Stimulated activated naive CD8-positive, alpha-beta T cell treated with anti-CD3 and anti-CD28 coated beads, Interleukin-15, Interleukin-2, amounts not matched to agents 100 U/mL and 50 U/mL, for 24 hours (primary cell): Measurements from ENCODE around the gene TFAP2A.

ENCODE experiments used
- ATAC-seq: fragments of 150-1000 bp; cut with Tn5 transposase; one replicate; pipeline ENCODE4 v1.10.0; 2021
- DNase-seq: peaks from one replicate; pipeline ENCODE4 v3.0.0; 2021

The TFAP2A gene

DNA sequence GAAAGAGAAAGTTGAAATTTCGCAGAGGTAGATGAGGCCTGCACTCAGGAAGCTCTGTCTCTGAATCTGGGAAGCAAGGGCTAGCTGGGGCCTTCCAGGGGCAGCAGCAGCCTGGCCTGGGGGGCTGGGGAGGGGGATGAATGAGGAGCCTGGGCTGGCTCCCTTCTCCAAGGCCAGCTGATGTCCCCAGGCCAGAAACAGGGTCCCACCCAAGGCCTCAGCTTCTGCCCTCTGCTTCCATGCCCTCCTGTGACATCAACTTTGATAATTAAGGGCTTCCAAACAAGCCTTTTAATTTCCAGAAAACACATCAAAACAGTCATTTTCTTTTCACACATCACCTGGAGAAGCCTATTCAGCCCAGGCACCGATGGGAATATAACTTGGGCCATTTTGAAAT lies 15.4 kb downstream of the TFAP2A start:
- DNase-seq (no peak), ATAC-seq (no peak)

DNA sequence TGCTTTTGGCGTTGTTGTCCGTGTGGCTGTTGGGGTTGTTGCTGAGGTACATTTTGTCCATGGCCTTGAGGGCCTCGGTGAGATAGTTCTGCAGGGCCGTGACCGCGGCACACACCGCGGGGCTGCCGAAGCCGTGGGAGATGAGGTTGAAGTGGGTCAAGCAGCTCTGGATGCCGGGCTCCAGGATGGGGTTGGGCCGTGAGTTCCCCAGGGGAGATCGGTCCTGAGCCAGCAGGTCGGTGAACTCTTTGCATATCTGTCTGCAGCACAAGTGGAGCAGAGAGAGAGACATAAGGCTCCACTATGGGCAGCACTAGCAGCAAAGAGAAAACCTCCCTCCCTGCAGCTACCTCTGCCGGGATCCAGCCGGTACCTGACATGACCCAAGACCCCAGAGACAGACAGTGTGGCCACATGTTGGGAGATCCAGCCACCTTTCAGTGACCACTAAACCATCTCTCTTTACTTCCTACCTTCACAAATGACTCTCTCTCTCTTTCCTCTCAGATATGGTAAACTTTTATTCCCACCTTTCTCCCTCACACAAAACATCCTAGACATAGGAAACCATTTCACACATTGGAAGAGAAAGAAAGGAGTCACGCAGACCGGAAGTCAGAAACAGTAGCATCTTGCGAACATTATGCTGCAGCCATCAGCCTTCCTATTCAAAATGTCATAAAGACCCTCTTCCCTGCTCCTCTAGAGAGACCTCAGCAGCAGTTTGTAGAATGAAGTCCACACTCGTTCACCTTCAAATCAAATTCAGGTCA lies 16.2 kb downstream of the TFAP2A start:
- no peak for DNase-seq
- no peak for ATAC-seq

DNA sequence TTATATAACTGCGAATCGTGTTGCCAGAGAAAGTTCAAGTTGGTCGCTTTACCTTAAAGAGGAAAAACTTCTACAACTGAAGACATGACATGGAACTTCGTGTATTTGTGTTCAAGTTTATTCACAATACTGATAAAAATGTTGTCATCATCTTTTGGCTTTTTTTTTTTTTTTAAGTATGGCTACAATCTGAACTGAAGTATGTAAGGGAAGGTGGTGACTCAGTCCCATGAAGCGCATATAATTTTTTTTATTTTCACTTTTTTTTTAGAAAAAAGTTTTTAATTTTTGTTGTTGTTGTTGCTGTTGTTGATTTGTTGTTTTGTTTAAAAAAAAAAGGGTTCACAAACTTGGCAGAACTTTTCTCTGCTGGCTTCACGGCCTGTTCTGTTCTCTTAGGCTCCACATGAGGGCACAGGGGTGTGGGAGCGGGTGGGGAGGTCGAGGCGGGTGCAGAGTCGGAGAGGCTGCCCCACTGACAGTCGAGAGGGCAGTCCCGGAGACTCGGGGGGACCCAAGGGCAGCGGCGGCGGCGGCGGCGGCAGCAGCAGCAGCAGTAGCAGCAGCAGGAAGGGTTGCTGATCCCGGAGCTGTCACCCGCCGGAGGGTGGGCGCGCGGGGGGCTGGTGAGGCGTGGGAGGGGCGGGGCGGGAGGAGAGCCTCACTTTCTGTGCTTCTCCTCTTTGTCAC lies 17.0 kb downstream of the TFAP2A start:
- ATAC-seq, result no peak
- no peak for DNase-seq

DNA sequence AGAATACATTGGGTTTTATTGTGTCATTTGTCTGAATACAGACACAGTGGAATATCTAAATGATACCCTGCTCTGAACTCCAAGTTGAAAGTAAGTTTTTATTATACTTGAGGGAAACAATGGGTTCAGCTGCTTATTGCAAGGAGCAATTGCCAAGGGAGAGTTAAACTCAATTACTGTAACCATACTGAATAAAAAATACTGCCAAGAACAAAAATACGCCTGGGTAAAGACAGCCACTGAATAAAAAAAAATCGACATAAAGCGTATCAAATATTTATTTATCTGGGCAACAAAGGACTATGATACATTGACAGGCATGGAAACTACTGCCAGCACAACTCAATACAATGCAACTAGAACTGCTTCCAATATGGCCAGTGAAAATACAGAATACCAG lies 18.1 kb downstream of the TFAP2A start:
- DNase-seq, result no peak
- no peak for ATAC-seq

DNA sequence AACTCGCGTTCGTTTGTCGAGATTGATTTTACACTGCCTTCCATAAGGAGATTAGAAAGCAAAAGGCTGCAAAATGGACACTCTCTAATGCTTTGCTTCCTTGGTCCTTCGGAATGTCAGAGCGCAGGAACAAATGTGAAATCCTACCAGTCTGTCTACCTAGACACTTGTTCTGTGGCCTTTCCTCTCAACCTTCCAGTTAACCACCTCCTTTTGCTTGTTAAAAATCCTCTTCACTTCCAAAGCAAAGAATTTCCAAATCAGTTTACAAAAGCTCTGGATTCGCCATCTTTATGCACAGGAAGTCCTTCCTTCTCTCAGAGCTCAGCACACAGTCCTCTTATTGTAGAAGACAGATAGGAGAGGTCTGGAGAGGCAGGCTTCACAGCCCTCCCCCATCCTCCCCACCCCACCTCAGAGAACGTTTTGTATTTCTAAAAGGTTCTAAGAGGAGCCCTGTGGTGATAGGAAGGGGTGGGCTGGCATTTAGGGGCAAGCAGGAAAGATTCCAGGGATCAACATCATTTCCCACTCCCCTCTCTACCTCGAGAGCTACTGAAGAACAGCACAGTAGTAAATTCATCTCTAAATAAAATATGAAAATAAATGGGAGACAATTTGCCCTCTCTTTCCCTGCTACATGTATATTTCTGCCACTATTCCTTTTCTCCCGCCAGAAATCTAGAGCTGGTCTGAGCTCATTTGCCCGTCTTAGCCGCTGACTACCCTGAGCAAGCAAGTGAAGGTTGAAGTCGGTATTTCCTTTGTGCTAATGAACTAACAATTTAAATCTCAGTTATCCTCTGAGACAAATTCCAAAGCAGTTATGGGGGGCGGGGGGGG lies 18.9 kb downstream of the TFAP2A start:
- no peak for DNase-seq
- ATAC-seq, result no peak

DNA sequence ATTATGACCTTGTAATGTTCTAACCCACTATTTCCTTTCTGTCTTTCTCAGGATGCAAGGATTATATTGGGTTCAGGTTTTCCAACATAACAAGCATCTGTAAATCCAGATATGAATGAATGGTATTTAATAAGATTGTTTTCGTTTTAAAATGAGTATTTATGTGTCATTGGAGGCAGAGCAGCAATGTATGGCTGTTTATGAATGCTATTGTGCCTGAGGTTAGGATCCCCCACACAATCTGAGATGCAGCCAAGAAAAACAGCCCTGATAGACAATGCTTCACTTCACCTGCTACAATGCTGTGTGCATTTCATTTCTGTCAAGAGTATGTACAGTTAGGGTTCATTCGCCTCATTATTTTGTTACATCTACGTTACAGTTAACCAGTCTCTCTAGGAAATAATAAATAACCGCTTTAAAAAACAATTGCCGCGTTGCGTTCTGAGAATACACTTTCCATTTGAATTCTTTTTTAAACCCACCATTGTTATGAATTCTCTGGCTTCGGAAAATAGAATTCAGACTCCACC lies 19.6 kb downstream of the TFAP2A start:
- ATAC-seq (no peak), DNase-seq (no peak)

DNA sequence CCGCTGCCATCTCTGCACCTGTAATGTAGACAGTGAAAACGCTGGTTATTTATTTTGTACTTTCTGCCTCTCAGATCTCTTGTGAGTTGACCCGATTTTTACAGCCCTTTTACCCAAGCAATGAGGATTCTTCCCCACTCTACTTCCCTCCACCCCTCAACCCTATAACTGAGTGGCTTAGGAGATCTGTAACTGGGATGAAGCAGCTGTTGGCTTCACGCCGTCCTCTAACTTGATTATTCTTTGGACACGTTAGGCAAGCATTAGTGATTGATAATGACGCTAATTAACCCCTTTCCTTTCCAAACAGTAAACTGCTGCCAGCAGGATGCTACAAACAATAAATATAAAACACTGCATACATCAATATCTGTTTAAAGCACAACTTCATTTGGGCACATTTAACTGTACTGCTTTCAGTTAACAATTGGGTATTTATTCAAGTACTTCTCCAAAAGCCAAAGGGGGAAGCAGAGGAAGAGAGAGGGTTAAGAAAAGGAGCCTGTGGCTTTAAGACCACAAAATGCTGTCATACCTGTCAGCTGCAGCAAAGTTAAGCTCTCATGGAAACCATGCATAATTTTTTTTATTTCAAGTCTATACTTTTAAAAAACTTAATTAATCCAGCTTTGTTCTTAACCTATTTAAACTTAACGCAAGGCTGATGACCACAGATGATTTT lies 21.2 kb downstream of the TFAP2A start:
- no peak for DNase-seq
- no peak for ATAC-seq

DNA sequence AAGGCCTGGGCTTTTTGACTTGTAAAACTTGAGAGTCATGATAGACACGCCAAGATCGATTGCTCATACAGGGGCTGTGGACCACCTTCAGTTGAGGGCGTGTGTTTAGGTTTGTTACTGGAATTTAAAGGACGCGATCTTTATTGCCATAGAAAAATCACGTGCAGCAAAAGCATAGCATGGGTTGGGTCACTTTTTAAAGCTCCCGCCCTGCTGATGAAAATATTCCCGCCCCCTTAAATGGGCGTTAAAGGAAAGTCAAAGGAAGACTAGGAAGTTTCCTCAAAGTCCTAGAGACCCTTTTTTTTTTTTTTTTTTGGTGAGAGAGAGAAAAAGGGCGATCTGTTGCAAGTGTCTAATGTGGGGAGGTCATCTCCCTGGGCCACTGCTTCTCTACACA lies 23.1 kb downstream of the TFAP2A start:
- DNase-seq (no peak), ATAC-seq (no peak)

DNA sequence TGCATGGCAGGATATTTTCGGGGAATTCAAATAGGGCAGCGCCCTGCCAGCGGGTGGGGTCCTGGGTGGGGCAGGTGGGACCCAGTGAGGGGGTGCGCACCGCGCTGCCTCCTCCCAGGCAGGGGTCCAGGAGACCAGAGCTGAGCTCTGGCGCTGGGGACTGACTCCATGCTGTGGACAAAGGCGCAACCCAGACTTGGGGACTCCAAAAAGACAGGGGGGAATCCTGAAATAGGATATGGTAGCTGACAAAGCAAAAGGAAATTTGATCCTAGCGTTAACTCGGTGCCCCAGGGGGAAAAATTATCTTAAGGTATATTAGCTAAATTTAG lies 23.6 kb downstream of the TFAP2A start:
- no peak for DNase-seq
- ATAC-seq, result no peak

DNA sequence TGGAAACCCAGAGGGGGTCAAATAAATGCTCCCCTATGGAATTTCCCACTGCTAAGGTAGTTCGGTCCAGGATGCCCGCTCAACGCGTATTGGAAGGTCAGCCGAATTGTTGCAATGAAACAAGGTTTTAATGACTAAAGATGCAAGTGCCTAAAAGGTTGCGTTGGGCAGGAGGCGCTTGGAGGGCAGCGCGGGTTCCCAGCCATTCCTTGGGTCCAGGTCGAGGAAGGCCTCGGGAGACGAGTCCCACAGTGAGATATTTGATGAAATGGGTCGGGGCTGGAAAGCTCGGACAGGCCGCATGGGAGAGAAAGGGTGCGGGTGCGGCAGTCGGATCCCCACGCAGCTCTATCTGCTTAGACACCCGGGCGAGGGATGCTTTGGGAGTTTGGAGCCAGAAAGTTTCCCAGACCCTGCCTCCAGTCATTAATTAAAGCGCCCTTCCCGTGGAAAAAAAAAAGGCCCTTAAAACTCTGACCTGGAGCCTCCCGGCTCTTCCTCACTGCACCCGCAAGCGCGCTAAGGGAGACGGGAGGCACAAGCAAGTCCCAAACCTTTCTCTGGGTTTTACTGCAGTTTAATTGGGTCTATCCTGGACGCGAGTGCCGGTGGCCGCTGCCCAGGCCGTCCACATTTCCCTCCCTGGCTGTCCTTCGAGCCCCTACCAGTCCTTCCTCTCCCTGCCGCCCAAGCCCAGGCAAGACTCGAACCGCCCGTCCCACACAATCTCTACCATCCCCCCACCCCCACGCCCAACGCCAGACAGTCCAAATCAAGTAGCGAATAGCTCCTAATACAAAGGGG lies 24.2 kb downstream of the TFAP2A start:
- DNase-seq (no peak), ATAC-seq (no peak)

DNA sequence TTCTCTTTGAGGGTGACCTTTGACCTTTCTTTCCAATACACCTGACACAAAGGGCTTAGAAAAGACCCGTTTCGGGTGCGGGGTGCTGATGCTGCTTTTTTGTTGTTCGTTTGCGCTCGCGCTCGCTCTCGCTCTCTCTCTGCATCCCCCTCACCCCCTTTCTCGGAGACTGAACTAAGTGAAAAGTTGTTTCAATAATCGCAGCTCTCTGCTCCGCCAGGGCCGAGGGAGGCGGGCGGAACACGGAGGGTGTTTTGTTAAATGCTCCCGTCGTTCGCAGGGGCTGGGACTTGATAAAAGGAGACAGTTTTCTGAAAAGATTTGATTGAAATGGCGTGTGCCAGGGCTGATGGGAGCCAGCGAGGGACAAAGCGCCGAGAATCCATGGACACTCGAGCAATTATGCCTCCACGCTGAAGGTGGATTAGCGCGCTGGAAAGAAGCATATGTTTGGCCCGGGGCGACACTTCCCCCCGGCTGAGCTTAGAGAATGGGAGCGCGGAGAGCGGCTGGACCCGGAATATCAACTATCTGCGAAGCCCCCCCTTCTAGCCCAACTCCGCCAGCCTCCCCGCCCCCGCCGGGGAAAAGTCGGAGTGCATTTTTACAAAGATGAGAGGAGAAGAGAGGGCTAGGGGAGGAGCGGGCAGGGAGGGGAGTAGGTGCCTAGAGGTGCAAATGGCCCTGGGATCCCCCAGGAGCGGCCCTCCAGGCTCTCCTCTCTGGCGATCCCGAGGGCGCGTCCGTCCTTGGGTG lies 25.0 kb downstream of the TFAP2A start:
- no peak for DNase-seq
- no peak for ATAC-seq

DNA sequence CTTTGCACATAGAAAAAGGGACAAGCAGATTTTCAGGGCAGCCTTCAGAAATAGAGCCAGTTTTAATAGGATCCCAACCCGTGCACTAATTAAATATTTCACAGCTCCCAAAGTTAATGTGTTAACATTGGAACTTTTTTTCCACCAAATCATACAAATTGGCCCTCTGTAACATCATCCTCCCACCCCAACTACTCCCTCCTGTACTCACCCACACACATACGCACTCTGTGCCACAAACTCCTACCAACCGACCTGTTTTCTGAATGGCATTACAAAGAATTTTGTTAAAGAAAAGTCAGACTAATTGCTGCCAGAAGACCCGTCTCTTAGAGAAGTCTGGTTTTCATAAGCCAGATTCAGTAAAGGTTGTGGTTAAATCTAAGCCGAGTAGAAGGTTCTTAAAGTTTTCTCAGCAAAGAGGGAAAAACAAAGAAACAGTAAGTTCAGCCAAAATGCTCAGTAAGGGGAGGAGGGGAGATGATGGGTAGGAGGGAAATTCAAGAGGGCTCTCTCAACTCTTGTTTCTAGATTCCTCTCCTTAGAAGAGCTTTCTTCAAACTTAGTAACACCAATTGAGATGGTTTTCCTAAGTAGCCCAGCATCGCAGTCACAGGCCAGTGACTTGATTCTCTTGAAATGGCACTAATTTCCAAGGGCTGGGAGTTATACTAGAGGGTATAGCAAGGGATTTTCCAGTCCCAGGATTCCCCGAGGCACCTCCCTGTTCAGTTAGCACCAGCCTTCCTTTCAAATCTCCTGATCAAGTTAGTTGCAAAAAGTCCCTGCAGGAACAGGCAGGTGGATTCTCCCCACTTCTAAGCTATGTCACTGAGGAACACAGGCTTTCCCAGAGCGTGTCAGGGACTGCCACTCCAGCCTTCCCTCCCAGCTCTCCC lies 27.9 kb downstream of the TFAP2A start:
- DNase-seq (no peak), ATAC-seq (no peak)

DNA sequence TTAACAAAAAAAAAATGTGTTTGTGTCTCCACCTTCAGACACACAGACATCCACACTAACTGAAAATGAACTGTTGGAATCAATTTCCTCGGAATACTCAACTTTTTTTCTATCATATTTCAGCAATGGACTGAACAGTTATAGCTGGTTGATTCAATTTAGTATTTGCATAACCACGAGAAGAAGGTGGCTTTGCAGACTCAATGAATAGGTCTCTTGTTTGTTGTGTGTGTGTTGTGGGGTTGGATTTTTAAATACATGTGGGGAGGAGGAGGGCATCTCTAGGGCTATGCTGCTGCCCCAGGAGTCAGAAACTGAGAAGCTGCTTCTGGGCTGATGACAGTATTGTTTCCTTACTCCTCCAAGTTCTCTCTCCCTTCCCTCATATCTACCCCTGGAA lies 28.7 kb downstream of the TFAP2A start:
- no peak for ATAC-seq
- DNase-seq, result no peak

DNA sequence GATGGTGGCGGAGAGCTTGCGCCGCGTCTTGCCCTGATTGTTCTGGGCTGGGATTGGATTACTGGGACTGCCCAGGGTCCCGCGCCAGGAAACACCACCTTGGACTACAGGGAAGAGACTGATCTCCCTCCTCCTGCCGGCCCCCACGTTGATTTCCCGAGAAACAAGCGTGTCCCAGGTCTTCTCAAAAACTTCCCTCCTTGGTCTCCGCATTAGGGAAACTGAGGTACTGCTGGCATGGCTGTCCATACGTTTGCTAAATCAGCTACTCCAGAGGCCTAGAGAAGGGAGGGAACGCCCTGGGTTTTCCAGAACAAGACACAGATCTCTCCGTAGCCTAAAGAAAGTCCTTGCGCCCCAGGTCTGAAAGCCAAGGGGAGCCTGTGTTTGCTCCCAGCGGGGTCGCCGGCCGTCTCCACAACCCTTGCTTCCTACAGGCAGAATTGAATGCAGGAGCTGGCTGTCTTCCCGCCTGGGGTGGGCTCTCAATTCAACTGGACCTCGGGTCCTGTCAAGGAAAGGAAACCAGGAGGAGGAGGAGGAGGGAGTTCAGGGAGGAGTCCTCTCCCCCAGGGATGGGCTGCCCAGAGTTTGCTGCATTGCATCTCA lies 29.2 kb downstream of the TFAP2A start:
- ATAC-seq (no peak), DNase-seq (no peak)

DNA sequence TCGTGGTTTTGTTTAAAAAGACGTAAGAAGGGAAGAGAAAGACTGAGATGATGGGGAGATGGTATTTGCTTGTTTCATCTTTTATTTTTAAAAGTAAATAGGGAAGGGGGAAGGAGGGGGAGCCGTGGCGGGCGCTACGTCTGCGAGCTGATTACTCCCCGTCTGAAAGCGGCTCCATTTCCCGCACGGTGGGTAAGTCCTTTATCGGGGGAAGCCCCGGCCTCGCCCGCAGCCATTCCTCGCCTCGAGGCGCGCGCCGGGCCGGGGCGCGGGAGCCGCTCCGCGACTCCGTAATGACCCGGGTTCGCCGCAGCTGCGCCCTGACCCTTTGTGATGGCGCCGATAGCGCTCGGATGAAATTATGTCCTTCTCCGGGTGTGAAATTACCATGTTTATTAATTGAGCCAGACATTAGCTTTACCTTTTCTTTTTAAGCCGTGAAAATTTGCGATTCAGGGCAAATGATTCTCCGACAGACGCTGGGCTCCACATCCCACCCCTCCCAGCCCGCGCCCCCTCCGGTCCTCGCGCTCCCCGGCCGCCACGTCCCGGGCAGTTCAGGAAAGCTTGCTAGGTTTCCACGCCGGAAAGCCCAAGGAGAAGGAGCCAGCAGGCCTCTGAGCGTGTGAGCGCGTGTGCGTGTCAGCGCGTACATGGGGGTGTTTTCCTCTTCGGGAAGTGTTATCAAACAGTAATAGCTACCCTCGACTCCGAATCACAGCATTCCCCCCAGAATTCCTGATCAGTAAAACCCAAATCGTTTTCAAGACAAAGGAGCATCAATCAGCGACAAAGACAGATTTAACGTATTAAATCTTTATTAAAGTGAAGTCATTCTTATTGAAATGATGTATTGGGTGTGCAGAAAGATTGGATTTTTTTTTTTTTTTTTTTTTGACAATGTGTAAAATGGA lies 30.0 kb downstream of the TFAP2A start:
- ATAC-seq (no peak), DNase-seq (no peak)

DNA sequence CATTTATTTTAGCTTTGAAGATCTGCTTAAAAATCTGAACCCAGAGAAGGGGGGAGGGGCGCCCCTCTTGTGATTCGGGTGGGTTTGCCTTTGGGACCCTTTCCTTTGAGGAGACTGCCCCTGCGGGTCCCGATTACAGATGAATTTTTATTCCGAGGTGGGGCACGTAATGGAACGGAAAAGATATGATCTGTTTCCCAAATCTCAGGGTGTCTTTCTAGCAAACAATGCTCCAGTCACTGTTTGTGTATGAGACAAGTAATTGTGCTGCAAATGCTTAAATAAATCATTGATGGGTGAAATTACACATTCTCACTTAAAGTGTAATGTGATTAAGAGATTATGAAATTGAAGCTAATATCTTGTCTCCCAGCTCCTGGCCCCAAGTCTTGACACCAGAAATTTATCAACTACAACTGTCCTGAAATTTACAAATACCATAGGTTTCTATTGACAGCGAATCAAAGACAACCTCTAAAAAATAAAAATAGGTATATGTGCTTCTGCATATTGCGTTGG lies 30.7 kb downstream of the TFAP2A start:
- no peak for DNase-seq
- no peak for ATAC-seq

DNA sequence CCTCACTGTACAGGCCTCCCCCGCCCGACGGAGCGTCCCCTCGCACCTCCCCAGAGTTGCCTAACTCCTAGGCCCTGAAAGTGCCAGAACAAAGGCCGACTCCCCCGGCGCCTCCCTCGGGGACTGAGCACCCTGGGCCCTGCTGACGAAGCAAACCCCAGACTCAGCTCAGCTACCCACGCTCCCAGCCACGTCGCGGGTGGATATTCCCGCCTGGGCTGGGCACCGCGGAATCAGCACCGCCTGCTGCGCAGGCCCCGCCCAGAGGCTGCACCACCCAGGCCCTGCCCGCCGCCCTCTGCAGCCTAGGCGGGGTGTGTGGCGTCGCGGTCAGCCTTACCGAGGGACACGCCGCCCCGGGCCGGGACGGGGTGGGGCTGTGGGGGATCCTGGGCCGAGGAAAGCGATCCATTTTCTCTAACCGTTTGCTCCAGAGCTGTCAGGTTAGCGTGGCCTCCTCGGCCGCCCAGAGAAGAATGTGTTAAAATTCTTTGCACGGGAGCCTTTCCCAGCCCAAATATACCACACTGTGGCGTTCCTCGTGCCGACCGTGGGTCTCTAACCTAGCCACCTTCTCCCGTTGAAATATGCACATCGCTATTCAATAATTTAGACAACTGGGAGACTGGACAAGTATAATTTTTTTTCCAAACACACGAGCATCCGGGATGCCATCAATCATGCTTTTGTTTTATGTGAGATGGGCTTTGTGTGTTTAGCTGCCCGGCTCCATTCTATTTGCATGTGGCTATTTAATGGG lies 31.4 kb downstream of the TFAP2A start:
- no peak for ATAC-seq
- DNase-seq, result no peak
